Measurements from ENCODE around the gene CYP27A1. TPM values are rescaled to one million over a fixed set of nuclear protein-coding genes. Genes with fewer than 3 reads are reported as not detected.

Gene CYP27A1
- total and polyA plus RNA-seq, 2 of the 4 experiments (the other 2 are of a cell fraction), result 5.2 to 5.3 TPM

GRCh38 chr2:218849721-218850120 is 67.8 kb downstream of the CYP27A1 start:
- Histone ChIP-seq H2BK5ac (ENCODE audit: low read depth, low read length, poor library complexity, severe bottlenecking) (no peak overlapping the region), H3K18ac (ENCODE audit: low read depth, low read length) (no peak overlapping the region), H2BK15ac (ENCODE audit: low read depth, low read length) (no peak overlapping the region), H3K79me1 (ENCODE audit: low read depth in 1 of 2, low read length in 2 of 2) (no peaks in the 10 kb centered on the region), H3K4me2 (ENCODE audit: low read depth, low read length) (no peak overlapping the region), H3K4me1 (ENCODE audit: control insufficient read depth, insufficient read depth, low read length) (no peaks in the 10 kb centered on the region), H4K5ac (ENCODE audit: low read depth, low read length) (no peak overlapping the region), H2AK9ac (replicated peaks; ENCODE audit: low read depth, low read length, poor library complexity) (no peak overlapping the region), H3K9ac (ENCODE audit: low read depth, low read length) (no peak overlapping the region), H3K27me3 (ENCODE audit: control insufficient read depth, insufficient read depth, low read length) (peaks cover 26% of the 10 kb centered on the region), H3K56ac (ENCODE audit: extremely low read depth, insufficient read depth, low read length) (no peak overlapping the region), H3K14ac (replicated peaks; ENCODE audit: low read depth, low read length) (no peak overlapping the region), H3K4me3 (ENCODE audit: insufficient read depth, low read depth, low read length) (no peak overlapping the region), H2BK120ac (ENCODE audit: low read depth, low read length) (no peak overlapping the region), H3K9me1 (ENCODE audit: insufficient read depth, low read length) (no peaks in the 10 kb centered on the region), H2BK20ac (ENCODE audit: low read depth, low read length) (no peak overlapping the region), H2AFZ (replicated peaks; ENCODE audit: low read length, poor library complexity) (no peak overlapping the region), H3K4ac (ENCODE audit: low read depth, low read length) (no peak overlapping the region), H3K36me3 (ENCODE audit: control insufficient read depth, insufficient read depth, low read length) (no peaks in the 10 kb centered on the region), H4K91ac (ENCODE audit: insufficient read depth, low read depth, low read length) (no peak overlapping the region), H2AK5ac (ENCODE audit: low read depth, low read length) (no peak overlapping the region), H3K27ac (ENCODE audit: insufficient read depth, low read length) (no peak overlapping the region), H4K20me1 (ENCODE audit: insufficient read depth, low read length) (no peaks in the 10 kb centered on the region), H3K9me3 (ENCODE audit: control insufficient read depth, insufficient read depth, low read length) (no peaks in the 10 kb centered on the region), H4K8ac (ENCODE audit: low read depth in 2 of 2, low read length in 2 of 2) (no peak overlapping the region), H3K23ac (ENCODE audit: low read depth, low read length) (no peak overlapping the region)
- dilution Hi-C loops (cut with HindIII; ENCODE audit: low sequenced_read_pairs, unreplicated experiment) (no loop called here), in situ Hi-C loops (cut with MboI; ENCODE audit: low sequenced_read_pairs) (loop anchor here (10.0 kb wide), 1 partner anchor 165 kb away; no protein-coding TSS in a partner anchor), intact Hi-C loops (cut with micrococcal nuclease) (no loop called here)
- TF ChIP-seq CEBPB (IDR thresholded peaks at IDR 0.05; ENCODE audit: low read depth, low read length) (no peak), USF2 (IDR thresholded peaks at IDR 0.05; ENCODE audit: low read depth, low read length) (no peak), NFE2L2 (IDR thresholded peaks at IDR 0.05; ENCODE audit: low read depth, low read length) (no peak), RFX5 (IDR thresholded peaks at IDR 0.05; ENCODE audit: low read depth, low read length) (no peak), BHLHE40 (IDR thresholded peaks at IDR 0.05; ENCODE audit: low read depth, low read length) (no peak), FOS (IDR thresholded peaks at IDR 0.05; ENCODE audit: low read depth, low read length) (no peak), ELK1 (IDR thresholded peaks at IDR 0.05; ENCODE audit: borderline replicate concordance, low read depth, low read length) (no peak), RCOR1 (IDR thresholded peaks at IDR 0.05; ENCODE audit: insufficient replicate concordance, low read length) (no peak), SMC3 (IDR thresholded peaks at IDR 0.05; ENCODE audit: low read depth, low read length) (no peak), CHD1 (IDR thresholded peaks at IDR 0.05; ENCODE audit: low read depth, low read length) (no peak), MAFK (IDR thresholded peaks at IDR 0.05; ENCODE audit: low read depth, low read length) (no peak)
- BruUV-seq (replicated peaks), result no TSS peak
- DNase-seq (no peak), ATAC-seq (ENCODE audit: low read depth) (no peak)
- ChIA-PET POLR2A (ENCODE audit: unreplicated experiment) (no interaction called here), CTCF (interaction anchor here (1.0 kb wide), 1 partner anchor 26 kb away, joined by 3 read pairs; no protein-coding TSS in a partner anchor)
- 100% methylated on average over 1 of the region's 7 CpGs; no CpG with 5 or more reads in 1 of the 2 experiments for WGBS, 2 experiments (ENCODE audit: extremely low coverage in 2 of 2, insufficient read length in 1 of 2)

All from IMR-90 (cell line).